ENCODE results near the gene ZNF514. TPM values are rescaled to one million over a fixed set of nuclear protein-coding genes. Genes with fewer than 3 reads are reported as not detected.
A peak's percentile ranks its signal among the peaks of the same experiment; 100 is the strongest.
"Not testable (repeated sequence)": the region's sequence is repeated elsewhere in the genome, so short reads cannot be mapped to it uniquely, and the experiment has no call there.

Gene ZNF514
- total RNA-seq, 1 experiment from 2014 or later = 6.1 TPM

DNA sequence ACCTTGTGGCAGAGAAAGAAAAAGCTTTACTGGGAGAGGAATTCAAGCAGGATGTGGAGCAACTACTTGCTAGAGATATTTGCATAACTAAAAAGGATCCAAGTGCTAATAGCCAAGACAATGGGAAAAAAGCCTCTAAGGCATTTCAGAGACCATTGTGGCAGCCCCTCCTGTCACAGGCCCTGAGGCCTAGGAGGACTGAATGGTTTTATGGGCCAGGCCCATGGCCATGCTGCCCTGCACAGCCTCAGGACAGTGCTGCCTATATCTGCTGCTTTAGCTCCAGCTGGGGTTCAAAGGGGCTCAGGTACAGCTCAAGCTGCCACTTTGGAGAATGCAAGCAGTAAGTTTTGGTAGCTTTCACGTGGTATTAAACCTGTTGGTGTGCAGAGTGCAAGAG, 20.9 kb downstream of the ZNF514 start:
- DNase-seq (ENCODE audit: low read depth) = no peak

DNA sequence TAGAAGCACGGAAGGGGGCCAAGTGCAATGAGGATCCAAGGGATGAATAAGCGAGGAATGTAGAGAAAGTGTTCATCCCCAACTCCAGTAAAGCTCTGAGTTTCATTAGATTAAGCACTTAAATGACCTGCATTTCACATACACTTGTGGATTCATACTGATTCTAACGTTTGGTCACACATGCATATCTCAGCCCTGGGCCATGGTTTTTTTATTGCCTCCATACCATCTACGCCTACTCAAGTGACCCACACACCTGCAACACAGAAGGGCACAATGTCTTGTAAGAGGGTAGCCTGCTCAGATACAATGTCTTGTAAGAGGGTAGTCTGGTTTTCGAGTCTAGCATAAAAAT, 37.5 kb downstream of the ZNF514 start:
- DNase-seq (ENCODE audit: low read depth) = no peak

DNA sequence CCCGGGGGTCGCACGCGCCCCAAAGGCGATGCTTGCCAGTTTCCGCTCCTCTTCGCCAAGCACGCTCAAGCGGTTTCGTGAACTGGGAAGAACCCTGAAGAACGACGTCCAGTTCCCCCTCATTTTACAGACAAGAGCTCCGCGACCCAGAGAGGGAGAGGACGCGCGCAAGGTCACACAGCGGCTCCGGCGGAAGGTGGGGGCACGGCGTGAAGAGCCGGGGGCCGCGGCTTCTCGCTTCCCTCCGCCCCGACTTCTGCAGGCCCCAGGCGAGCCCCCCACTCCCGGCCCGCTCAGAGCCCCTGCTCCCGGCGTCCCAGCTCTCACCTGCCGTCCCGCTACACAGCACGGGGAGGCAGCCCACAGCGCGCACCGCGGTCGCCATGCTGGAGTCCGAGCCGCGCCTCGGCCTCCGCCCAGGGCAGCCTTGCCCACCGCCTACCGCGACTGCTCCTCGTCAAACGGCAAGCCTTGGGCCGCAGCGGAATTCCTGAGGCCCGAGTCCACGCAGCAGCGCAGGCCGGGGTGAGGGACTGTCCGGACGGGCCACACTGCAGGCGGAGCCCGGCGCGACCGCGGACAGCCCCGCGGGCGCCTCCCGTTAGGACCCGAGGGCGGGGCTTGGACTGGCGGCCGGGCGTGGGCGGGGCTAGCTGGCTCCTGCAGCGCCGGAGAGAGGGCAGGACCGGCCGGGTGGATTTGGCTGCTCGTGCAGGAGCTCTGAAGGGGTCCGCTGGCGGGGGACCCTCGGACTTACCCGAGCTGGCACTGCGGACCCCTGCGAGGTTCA, 38.0 kb downstream of the ZNF514 start, which contains the start of gene MRPS5:
MRPS5 (minus strand) TSS at position 402 of the 790 bp plus-strand sequence; CDS start at position 385, 17 bp downstream.
- peak; percentile 64 for DNase-seq (ENCODE audit: low read depth)

DNA sequence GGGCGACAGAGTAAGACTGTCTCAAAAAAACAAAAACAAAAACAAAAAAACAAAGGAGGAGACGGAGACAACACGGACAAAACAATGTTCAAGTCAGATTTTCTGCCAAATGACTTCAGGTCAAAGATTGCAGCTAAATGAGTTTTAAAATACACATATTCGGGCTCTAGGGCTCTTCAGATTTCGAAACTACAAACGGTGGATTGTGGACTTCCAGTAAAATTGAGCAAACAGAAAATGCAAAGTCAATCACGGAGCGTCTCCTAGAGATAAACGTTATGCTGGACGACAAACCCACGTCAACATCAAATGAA, 38.6 kb downstream of the ZNF514 start:
- no peak for DNase-seq (ENCODE audit: low read depth)

DNA sequence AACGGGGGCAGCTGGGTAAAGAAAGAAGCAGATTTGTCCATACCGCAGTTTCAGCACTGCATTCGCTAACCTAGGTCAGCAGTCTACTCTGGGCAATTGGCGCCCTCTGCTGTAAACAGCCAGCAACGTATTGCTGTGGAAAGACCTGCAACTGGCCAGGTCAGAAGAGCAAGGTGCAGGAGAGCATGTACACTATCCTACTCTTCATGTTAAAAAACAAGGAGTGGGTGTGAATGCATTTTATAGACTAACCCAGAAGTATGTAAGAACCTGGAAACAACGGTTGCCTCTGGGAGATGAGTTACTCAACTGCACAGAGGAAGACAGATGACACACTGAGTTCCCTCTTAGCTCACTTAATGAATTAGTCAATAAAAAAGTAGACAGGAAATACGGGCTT, 44.2 kb downstream of the ZNF514 start:
- DNase-seq (ENCODE audit: low read depth) = peak; percentile 55

DNA sequence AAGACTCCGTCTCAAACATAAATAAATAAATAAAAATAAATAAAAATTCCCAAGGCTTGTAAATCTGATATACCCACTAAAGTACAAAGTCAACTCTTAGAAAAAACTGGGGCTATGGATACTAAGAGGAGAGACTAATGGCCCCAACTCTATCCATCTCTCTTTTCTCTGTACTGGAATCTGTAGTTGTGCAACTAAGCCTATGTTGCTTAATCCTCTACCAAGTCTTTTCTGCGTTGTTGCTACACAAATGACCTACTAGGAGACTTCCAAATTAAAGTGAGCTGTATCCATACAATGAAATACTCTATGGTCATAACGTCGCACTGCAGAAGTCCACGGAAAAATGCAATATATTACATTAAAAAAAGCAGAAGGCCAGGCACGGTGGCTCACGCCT, 46.2 kb downstream of the ZNF514 start:
- DNase-seq (ENCODE audit: low read depth) = no peak

DNA sequence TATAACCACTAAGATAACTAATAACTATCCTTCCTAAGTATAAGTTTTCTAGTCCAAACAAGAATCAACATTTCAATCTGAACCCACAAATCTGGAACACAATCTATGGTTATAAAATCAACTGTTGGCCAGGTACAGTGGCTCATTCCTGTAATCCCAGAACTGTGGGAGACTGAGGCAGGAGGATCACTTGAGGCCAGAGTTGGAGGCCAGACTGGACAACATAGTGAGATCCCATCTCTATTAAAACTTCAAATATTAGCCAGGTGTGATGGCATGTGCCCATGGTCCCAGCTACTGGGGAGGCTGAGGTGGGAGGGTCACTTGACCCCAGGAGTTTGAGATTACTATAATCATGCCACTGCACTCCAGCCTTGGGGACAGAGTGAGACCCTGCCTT, 49.3 kb downstream of the ZNF514 start:
- DNase-seq (ENCODE audit: low read depth) = no peak

DNA sequence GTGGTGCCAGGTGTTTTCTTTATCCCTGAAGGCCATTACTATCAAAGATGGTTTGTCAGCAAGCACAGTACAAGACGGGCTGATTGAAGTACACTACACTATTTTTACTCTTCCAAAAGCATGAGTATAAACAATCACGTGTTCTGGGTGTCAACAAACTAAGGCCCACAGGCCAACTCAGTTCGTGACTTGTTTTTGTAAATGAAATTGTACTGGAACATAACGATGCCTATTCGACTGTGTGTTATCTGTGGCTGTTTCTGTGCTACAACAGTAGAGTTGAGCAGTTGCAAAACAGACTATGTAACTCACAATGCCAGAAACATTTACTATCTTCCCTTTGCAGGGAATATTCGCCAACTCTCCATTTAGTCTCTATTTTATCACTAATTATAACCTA, 50.4 kb downstream of the ZNF514 start:
- DNase-seq (ENCODE audit: low read depth) = no peak

DNA sequence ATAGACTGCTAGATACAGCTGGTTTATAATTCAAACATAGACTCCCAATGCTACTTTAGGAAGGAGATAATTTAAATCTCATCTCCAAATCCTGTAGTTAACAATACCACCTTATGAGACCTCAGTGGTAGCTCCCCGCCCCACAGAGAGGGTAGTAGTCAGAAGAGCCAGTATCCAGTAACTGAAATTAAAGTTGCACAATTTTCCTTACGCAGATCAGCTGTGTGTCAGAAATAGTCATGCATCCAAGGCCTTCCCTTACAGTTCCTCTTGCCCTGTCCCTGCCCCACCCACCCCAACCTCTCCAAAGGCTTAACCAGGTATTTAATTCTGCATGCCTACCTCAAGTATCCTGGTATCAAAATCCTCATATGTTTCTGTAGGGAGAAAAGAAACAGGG, 53.6 kb downstream of the ZNF514 start:
- no peak for DNase-seq (ENCODE audit: low read depth)

DNA sequence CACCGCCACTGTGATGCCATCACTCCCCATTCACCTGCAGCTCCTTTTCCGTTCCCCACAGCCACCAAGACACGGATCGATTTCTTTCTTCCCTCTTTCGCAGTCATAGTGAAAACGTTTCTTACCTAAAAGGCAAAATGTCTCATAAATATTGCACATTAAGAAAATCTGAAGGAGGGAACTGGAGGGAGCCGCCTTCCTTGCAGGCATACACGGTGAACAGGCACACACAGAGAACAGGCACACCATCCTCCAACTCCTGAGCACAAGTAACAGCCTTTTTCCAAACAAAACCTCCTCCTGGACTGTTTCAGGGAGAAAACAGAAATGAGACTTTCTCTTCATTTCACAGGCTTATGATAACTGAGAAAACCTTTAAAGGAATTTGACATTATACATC, 55.0 kb downstream of the ZNF514 start:
- DNase-seq (ENCODE audit: low read depth) = no peak

DNA sequence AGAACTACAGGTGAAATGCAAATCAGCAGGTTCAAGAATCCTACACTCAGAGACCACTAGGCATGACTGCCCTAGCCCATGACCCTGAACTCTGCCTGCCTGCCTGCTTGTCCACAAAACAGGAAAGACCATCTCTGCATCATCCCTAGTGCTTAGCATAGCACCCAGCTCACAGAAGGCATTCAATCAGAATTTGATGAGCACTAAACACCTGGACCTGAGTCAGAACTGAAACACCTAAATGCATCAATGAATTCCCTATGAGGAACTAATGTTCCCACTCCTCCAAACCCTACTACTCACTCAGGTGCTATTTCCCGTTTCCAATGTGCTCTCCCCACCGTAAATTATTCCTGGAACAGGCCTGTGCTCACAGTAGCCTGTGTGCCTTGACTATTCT, 59.7 kb downstream of the ZNF514 start:
- no peak for DNase-seq (ENCODE audit: low read depth)

DNA sequence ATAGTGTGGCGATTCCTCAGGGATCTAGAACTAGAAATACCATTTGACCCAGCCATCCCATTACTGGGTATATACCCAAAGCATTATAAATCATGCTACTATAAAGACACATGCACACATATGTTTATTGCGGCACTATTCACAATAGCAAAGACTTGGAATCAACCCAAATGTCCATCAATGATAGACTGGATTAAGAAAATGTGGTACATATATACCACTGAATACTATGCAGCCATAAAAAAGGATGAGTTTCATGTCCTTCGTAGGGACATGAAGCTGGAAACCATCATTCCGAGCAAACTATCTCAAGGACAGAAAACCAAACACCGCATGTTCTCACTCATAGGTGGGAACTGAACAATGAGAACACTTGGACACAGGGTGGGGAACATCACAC, 61.4 kb downstream of the ZNF514 start:
- DNase-seq (ENCODE audit: low read depth) = not testable (repeated sequence)

Other genes with a start within 250 kb of the ZNF514 start
- 11.3 and 14.7 TPM in 2 replicates for gene MAL, start 134.1 kb downstream of the ZNF514 start, total RNA-seq (2014; rRNA removed; shearing (Covaris generic))
- 66.4 and 66.8 TPM in 2 replicates for gene MRPS5, start 38.0 kb downstream of the ZNF514 start, total RNA-seq (2014; rRNA removed; shearing (Covaris generic))
- gene ZNF2, start 6.0 kb upstream of the ZNF514 start, total RNA-seq (2014; rRNA removed; shearing (Covaris generic)) = 7.4 and 8.1 TPM in 2 replicates
- gene ZNF892, start 47.7 kb upstream of the ZNF514 start, total RNA-seq (2014; rRNA removed; shearing (Covaris generic)) = 1.6 and 2.7 TPM in 2 replicates
- gene PROM2, start 114.6 kb upstream of the ZNF514 start, total RNA-seq (2014; rRNA removed; shearing (Covaris generic)) = 2.9 and 3.6 TPM in 2 replicates
- 3.3 and 5.8 TPM in 2 replicates for gene KCNIP3, start 137.5 kb upstream of the ZNF514 start, total RNA-seq (2014; rRNA removed; shearing (Covaris generic))
- gene FAHD2A, start 242.9 kb upstream of the ZNF514 start, total RNA-seq (2014; rRNA removed; shearing (Covaris generic)) = 25.7 and 32.3 TPM in 2 replicates

Data from M059J (cell line).